DMS153 treated with DMSO at 0.1 percent for 48 hours (cell line): ENCODE results near the gene CNPPD1.
A peak's percentile ranks its signal among the peaks of the same experiment; 100 is the strongest.

Experiments
- DNase-seq: peaks from one replicate; lab custom pipeline; 2025; ENCODE audit not compliant: unreplicated experiment; lab: John Stamatoyannopoulos, UW

The CNPPD1 gene

DNA sequence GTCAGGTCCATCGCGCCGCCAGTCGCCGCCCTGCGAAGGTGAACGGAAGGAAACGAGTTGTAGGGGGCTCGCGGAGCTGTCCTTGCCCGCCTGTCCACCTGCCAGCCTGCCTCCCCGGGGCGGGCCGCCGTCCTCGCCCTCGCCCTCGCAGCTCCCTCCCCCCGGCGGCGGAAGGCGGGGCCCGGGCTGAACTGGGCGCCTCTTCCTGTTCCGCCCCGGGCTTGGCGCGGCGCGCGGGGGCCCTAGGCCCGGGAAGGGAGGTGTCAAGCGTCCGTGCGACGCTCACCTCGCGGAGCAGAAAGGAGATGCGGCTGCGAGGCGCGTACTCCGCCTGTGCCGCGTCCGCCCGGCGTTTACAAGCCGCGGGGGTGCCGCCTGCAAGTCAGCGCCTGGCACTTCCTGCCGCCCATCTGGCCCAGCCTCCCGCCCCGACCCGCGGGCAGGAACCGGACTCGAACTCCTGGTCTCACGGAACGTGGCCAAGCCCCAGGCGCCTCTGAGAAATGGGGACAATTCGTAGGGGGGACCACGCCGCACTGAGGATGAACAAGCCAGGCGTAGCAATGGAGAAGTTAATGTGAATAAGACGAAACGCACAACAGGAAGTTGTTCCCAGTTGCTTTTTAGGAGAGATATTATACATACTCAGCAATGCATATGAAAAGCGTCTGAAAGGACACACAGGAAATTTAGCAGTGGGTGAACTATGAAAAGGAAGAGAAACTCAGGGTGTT, at the start of gene CNPPD1:
Gene CNPPD1 (minus strand): TSS at position 108 of the 734 bp plus-strand sequence. CDS start 97 bp downstream, at position 11.
- peak; percentile 73 for DNase-seq

- DNase-seq = no peak
These were observed 48.6 kb upstream of the CNPPD1 start for GRCh38 chr2:219225350-219225749.

DNA sequence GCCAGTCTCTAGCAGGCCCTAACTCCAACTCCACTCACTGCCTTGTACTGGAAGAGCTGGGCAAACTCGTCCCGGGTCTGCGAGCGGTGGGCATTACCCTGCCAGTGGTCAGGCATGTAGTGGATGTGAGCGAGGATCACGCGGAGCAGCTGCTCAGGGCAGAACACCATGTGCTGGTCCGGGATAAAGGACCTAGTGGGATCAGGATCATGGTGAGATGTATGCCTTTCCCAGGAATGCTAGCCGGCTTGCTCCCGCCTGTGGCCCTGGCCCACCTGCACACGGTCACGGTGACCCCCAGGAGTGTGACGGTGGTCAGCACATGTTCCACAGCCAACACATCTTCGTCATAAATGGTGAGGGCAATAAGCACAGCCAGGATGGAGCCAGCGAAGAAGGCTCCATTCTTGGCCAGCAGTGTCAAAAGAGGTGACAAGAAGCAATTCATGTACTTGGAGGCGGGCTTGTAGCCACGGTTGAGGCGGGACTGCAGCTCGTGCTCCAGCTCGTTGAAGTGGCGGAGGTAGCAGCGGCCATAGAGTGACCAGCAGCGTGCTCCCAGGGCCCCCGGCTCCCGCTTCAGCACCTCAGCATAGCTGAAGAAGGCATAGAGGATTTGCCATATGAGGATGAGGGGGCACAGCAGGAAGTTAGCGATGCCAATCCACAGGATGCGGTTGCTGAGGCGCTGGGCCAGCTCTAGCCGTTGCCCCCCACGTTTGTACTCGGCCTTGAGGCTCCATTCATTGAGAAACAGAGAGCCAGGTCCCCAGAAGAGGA, 47.3 kb upstream of the CNPPD1 start:
- DNase-seq = no peak

DNA sequence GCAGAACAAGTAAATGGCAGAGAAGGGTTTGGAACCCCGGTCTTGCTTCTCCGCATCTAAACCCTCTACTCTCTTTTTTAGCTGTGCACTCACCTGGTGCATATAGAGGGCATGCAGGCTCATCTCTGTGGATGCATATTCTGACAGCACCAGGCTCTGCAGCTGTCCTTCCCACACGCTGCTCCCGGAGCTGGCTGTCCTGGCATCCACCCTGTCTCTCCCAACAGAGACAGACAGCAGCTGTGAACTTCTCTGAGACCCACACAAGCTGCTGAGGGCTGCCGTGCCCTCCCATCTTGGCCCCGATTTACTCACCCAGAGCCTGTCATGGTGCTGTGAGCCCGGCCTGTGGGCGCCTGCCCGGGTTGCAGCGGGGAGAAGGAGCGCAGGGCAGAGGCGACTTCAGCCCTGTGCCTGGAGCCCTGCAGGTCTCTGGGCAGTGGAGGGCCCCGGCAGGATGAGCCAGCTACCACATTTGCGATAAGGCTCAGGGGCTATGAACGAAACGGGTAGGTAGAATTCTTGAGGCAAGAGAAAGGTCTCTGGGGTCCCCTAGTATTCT, 45.3 kb upstream of the CNPPD1 start:
- no peak for DNase-seq

- DNase-seq = no peak
These were observed 44.1 kb upstream of the CNPPD1 start for GRCh38 chr2:219220652-219221402.

GRCh38 chr2:219219784-219220532, 43.2 kb upstream of the CNPPD1 start:
- DNase-seq = no peak

DNA sequence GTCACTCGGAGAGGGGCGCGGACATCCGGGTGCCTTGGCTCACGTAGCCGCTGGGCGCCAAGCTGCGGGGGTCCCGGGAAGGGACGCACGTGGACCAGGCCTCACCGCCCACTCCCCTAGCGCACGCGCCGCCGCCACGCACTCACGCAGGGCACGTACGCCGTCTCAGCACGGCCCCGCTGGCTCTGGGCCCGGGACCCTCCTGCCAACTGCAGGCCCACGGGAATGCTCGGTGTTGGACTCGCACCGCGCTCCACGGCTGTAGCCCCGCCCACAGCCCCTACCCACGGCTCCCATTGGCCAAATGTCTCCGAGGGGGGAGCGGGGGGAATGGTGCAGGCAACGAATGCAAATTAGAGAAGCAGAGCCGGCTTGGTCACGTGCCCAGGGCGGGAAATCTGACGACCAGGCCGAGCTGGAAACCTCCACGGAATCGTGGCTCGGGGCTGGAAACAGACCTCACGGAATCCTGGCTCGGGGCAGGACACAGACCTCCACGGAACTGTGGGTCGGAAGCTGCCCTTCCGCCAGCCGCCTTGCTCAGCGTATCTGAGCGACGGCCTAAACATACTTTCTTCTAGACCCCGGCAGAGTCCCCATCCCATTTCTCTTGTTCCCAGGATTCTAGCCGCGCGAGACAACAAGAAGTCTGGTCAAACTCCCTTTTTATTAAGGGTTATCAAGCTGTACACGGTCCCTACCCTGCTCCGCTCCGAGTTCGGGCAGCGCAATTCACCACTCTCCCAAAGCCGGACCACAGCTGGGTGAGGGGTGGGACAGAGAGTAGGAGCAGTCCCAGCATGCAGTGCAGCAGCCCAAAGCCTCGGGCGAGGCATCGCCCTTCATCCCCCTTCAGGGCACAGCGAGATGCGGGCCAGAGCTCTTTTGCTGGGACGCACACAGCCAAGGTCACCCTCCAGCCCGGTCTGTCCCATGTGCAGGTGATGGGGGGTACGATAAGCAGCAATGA, 42.3 kb upstream of the CNPPD1 start, which contains the start of gene ABCB6:
Gene ABCB6 (minus strand): TSS at position 227 of the 970 bp plus-strand sequence. CDS start 285 bp downstream, outside the sequence.
- peak; percentile 84 for DNase-seq

DNA sequence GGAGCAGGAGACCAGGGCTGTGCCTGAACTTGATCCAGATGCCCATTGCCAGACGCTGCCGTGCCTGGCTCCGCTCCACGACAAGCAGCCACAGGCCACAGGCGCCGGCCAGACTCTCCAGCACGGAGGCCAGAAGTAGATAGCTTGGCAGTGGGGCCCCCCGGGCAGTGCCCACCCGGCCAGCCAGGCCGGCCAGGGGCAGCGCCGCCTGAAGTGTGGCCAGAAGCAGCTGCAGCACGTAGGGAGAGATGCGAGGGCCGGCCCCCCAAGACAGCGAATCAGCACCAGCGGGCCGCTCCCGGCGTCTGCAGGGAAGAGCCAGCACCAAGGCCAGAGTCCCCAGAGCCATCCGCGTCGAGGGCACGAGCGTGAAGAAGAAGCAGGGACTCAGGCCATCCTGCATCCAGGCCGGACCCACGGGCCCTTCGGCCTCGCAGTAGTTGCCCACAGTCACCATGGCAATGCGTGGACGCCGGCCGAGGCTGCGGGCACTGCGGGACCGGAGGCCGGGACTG, 41.5 kb upstream of the CNPPD1 start:
- no peak for DNase-seq

DNA sequence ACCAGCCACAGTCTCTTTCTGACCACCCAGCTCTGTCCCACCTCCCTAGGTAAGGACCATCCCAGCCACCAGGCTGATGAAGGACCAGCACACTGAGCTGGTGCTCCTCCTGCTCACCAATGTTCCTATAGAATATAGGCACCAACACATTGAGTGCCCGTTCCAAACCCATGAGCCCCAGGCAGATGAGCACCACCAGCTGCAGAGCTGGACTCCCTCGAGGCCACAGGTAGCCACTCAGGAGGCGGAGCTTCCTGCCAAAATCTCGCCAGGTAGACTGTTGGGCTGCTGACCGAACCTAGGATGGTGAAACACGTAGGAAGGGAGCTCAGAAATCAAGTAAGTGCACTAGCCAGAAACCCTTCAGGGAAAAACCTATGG, 39.8 kb upstream of the CNPPD1 start:
- no peak for DNase-seq

DNA sequence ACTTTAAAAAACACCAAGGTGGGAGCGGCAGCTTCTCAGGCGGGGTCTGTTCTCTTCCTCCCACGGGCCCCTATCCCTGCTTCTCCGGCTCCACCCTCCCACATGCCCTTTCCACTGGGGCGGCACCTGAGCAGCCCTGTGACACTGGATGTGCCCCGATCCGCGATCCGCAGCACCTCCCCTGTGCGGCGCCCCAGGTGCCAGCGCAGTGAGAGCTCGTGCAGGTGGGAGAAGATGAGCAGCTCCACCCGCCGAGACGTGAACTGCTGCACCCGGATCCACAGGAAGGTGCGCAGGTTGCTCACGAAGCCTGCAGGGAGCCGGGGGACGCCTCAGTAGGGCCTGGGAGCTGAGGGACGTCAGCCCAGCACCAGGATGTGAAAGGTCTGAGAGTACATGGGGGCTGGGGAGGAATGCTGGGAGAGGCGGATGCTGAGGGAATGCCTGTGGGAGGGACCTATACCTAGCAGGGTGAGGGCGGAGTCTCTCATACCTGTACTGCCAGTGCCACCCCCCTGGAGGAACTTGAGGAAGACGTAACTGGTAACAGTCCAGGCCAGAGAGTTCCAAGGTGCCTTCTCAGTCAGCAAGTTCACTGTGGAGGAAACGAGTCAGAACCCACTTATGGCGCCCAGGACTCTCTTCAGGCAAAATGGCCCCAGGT, 39.3 kb upstream of the CNPPD1 start:
- no peak for DNase-seq

GRCh38 chr2:219214786-219215185, 38.1 kb upstream of the CNPPD1 start:
- DNase-seq = no peak

GRCh38 chr2:219214141-219214540, 37.4 kb upstream of the CNPPD1 start:
- DNase-seq = no peak

DNA sequence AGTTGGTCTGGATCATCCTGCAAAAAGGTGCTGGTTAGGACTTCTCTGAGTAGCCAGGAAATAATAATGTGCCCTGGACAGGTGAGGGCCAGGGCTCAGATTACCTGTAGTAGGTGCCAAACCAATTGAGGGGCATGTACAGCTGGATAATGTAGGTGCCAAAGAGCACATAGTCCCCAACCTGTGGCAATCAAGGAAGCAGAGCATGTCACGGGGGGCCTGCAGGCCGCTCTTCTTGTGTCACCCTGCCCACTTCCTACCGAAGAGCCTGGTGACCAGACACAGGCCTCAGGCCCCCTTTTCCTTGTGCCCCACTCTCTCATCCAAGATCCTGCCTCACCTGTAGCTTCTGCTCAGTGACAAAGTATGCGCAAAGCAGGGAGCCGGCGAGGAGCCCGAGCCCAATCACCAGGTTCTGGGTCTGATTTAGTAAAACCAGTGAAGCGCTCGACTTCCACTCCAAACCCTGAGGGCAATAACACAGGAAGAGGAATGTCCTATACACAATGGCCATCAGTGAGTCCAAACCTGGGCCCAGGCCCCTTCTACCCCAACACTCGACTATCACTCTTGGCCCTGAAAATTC, 36.9 kb upstream of the CNPPD1 start:
- DNase-seq = no peak

DNA sequence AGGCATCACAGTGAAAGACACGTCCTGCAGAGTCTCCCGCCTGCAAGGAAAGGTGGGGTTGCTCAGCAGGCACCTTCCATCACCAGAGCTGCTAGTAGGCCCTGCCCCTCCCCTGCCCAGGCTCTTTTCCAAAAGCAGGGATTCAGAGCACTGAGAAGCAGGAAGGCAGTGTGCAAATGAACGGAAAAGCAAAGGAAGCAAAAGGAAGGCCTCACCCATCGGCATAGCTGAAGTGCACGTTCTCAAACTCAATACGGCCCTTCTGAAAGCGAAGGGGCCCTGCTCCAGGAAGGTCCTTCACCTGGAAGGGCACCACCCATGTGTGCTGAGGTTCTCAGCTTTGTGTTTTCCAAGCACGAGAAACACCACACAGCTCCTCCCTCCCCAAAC, 36.3 kb upstream of the CNPPD1 start:
- DNase-seq = no peak

GRCh38 chr2:219210886-219211362, 34.2 kb upstream of the CNPPD1 start:
- no peak for DNase-seq

DNA sequence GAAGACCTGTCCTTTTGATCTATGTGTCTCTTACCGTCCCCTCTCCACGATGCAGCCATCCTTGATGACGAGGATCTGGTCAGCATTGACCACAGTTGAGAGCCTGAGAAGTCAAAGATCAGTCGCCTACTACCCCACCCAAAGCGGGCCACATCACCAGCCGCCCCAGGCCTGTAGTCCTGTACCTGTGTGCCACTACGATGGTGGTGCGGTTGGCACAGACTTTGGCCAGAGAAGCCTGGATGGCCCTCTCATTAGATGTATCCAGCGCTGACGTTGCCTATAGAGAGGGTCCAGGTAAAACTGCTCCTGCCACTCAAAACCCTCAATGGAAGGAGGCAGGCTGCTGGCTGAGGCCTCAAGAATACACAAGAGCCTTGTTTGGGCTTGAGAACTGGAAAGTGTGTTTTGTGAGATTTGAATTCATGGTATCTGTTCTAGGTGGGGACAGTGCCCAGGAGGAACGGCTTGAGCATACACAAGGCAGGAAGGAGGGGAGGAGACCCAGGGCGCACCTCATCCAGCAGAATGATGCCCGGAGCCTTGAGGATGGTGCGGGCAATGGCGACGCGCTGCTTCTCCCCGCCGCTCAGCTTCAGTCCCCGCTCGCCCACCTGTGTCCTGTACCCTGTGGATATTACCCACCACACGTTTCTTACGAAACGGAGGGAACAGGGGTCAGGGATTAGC, 33.6 kb upstream of the CNPPD1 start:
- DNase-seq = no peak
